Stimulated activated CD4-positive, alpha-beta T cell treated with anti-CD3 and anti-CD28 coated beads, Interleukin-1b, Interleukin-23, amount 100 ng/mL, for 4 hours (primary cell): Measurements from ENCODE around the gene COL4A1.

ENCODE experiments used
- DNase-seq, 2 donors: peaks; one replicate each; pipeline ENCODE4 v3.0.0-alpha.2; 2020; ENCODE audit warnings: low read depth in 2 of 2

Gene COL4A1

GRCh38 chr13:110134801-110135200 lies 172.2 kb downstream of the COL4A1 start:
- DNase-seq = no peak

GRCh38 chr13:110133425-110134235 lies 173.3 kb downstream of the COL4A1 start:
- no peak for DNase-seq

GRCh38 chr13:110132225-110132982 lies 174.6 kb downstream of the COL4A1 start:
- no peak for DNase-seq

GRCh38 chr13:110131424-110131823 lies 175.5 kb downstream of the COL4A1 start:
- no peak for DNase-seq

- DNase-seq = no peak
Observed at GRCh38 chr13:110130431-110130830, 176.5 kb downstream of the COL4A1 start.

- no peak for DNase-seq
Observed at GRCh38 chr13:110129539-110130186, 177.3 kb downstream of the COL4A1 start.

- DNase-seq = no peak
Observed at GRCh38 chr13:110129076-110129475, 177.9 kb downstream of the COL4A1 start.

GRCh38 chr13:110128546-110128945 lies 178.4 kb downstream of the COL4A1 start:
- no peak for DNase-seq

- no peak for DNase-seq
Observed at GRCh38 chr13:110127986-110128511, 178.9 kb downstream of the COL4A1 start.

GRCh38 chr13:110126391-110126961 lies 180.5 kb downstream of the COL4A1 start:
- no peak for DNase-seq

- no peak for DNase-seq
Observed at GRCh38 chr13:110125613-110126272, 181.2 kb downstream of the COL4A1 start.

- DNase-seq = no peak
Observed at GRCh38 chr13:110125157-110125556, 181.8 kb downstream of the COL4A1 start.

- DNase-seq = no peak
Observed at GRCh38 chr13:110124201-110124940, 182.6 kb downstream of the COL4A1 start.

GRCh38 chr13:110123041-110123809 lies 183.7 kb downstream of the COL4A1 start:
- no peak for DNase-seq

- no peak for DNase-seq
Observed at GRCh38 chr13:110121422-110122083, 185.4 kb downstream of the COL4A1 start.

GRCh38 chr13:110119935-110120905 lies 186.7 kb downstream of the COL4A1 start:
- no peak for DNase-seq

GRCh38 chr13:110118106-110118505 lies 188.9 kb downstream of the COL4A1 start:
- no peak for DNase-seq

GRCh38 chr13:110116072-110116487 lies 190.9 kb downstream of the COL4A1 start:
- peak; percentile 23 to 44 for DNase-seq
